ENCODE data around the gene SND1.

Gene SND1

DNA sequence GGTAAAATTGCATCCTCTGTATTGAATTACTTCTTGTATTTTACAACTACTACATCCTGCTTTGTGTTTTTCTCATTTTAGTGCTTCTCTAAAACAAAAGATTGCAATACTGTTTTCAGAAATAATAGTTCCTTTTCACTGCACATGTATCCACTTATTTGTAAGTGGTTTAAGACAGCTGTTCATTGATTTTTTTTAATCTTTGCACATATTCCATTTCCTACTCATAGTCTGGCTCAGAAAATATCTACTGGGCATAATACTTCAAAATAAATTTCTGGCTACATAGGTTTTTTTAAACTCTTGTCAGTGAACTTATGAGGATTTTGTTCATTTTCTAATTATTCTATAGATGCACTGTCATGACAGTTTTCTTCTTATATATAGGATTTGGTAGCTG, 54.8 kb downstream of the SND1 start:
- no peak for DNase-seq (ENCODE audit: low spot score)
- TF ChIP-seq, protein P1, sequence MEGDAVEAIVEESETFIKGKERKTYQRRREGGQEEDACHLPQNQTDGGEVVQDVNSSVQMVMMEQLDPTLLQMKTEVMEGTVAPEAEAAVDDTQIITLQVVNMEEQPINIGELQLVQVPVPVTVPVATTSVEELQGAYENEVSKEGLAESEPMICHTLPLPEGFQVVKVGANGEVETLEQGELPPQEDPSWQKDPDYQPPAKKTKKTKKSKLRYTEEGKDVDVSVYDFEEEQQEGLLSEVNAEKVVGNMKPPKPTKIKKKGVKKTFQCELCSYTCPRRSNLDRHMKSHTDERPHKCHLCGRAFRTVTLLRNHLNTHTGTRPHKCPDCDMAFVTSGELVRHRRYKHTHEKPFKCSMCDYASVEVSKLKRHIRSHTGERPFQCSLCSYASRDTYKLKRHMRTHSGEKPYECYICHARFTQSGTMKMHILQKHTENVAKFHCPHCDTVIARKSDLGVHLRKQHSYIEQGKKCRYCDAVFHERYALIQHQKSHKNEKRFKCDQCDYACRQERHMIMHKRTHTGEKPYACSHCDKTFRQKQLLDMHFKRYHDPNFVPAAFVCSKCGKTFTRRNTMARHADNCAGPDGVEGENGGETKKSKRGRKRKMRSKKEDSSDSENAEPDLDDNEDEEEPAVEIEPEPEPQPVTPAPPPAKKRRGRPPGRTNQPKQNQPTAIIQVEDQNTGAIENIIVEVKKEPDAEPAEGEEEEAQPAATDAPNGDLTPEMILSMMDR (IDR thresholded peaks at IDR 0.05; ENCODE audit: extremely low read depth, insufficient read depth, missing control alignments) = no peak
- in situ Hi-C loops (cut with MboI; ENCODE audit: low pct_unique_long_range_greater_than_20kb, low sequenced_read_pairs, unreplicated experiment) = loop anchor here (25.0 kb wide), 2 partner anchors 331 to 506 kb away; partner anchors contain the start of gene LRRC4

DNA sequence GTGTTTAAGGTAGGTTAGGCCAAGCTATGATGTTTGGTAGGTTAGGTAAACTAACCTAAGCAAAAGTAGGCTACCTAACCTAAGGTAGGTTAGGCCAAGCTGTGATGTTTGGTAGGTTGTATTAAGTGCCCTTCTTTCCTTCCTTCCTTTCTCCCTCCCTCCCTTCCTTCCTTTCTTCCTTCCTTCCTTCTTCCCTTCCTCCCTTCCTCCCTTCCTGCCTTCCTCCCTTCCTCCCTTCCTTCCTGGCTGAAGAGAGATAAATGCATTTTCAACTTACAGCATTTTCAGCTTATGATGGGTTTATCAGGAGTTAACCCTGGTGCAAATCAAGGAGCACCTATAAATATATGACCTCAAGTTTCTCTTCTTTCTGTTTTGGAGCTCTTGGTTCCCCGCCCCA, 56.2 kb downstream of the SND1 start:
- in situ Hi-C loops (cut with MboI; ENCODE audit: low pct_unique_long_range_greater_than_20kb, low sequenced_read_pairs, unreplicated experiment) = loop anchor here (25.0 kb wide), 2 partner anchors 329 to 504 kb away; partner anchors contain the start of gene LRRC4
- no peak for DNase-seq (ENCODE audit: low spot score)
- TF ChIP-seq, protein P1 (IDR thresholded peaks at IDR 0.05; ENCODE audit: extremely low read depth, insufficient read depth, missing control alignments) = no peak

DNA sequence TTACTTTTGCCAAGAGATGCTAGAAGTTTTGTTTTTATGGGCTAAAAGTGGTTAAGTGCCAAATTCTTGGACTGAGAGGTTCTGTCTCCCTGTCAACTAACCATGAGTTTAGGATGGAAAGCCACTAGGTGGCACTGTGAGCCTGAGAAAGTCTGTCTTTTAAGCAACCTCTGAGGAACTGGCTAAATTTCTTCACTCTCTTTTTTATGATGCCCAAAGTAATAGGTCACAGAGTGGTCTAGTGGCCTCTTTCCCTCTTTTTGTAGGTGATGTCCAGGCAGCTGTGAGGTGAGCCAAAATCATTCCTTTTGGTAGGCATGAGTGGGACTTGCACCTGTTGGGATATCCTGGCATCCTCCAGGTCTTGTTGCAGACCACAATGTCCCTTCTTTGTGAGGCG, 56.8 kb downstream of the SND1 start:
- TF ChIP-seq, protein P1 (IDR thresholded peaks at IDR 0.05; ENCODE audit: extremely low read depth, insufficient read depth, missing control alignments) = peak; percentile 72
- peak; percentile 39 for DNase-seq (ENCODE audit: low spot score)
- in situ Hi-C loops (cut with MboI; ENCODE audit: low pct_unique_long_range_greater_than_20kb, low sequenced_read_pairs, unreplicated experiment) = loop anchor here (25.0 kb wide), 2 partner anchors 329 to 504 kb away; partner anchors contain the start of gene LRRC4

DNA sequence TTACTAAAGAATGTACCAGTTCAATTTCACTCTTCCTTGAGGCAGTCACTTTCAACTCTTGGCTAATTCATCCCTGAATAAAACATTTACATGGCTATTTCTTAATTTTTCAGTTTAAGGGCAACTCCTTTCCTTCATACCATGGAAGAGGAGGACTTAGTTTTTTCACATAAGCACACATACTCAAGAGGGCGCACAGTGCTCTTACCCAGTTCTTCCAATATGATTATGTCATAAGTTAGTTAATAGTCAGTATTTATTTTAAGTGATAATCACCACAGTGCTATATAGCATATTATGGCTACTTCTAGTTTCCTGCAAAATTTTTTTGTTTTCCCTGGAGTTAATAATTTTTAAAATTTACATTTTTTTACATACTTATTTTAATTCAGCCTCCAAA, 58.6 kb downstream of the SND1 start:
- no peak for DNase-seq (ENCODE audit: low spot score)
- TF ChIP-seq, protein P1 (IDR thresholded peaks at IDR 0.05; ENCODE audit: extremely low read depth, insufficient read depth, missing control alignments) = no peak
- in situ Hi-C loops (cut with MboI; ENCODE audit: low pct_unique_long_range_greater_than_20kb, low sequenced_read_pairs, unreplicated experiment) = loop anchor here (25.0 kb wide), 2 partner anchors 327 to 502 kb away; partner anchors contain the start of gene LRRC4

DNA sequence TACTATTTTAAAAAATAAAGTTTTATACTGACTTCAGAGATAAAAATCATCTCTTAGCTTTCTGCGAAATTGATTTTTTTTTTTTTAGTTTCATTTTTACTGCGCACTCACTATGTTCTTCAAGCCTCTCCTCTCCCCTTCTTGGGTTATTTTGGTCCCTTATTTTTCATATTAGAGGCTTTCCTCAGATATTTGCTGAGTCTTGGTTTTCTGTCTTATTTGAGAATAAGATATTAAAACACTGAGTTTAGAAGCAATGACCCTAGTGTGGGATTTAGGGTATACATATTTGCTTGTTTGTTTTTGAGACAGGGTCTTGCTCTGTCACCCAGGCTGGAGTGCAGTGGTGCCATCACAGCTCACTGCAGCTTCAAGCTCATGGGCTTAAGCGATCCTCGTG, 59.9 kb downstream of the SND1 start:
- in situ Hi-C loops (cut with MboI; ENCODE audit: low pct_unique_long_range_greater_than_20kb, low sequenced_read_pairs, unreplicated experiment) = loop anchor here (25.0 kb wide), 2 partner anchors 325 to 500 kb away; partner anchors contain the start of gene LRRC4
- TF ChIP-seq, protein P1 (IDR thresholded peaks at IDR 0.05; ENCODE audit: extremely low read depth, insufficient read depth, missing control alignments) = no peak

DNA sequence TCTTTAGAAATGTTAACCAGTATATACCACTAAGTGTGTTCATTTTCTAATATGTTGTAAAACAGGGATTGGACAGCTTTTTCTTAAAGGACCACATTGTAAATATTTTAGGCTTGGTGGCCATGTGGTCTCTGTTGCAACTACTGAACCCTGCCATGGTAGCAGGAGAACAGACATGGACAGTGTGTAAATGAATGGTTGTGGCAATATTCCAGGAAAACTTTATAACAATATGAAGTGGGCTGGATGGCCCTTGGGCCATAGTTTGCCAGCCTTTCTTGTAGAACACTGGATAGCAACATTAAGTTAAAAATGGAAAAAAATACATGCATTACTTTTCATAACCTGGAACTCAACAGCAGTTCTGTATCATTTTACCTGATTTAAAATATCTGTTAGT, 61.0 kb downstream of the SND1 start:
- in situ Hi-C loops (cut with MboI; ENCODE audit: low pct_unique_long_range_greater_than_20kb, low sequenced_read_pairs, unreplicated experiment) = loop anchor here (25.0 kb wide), 2 partner anchors 324 to 499 kb away; partner anchors contain the start of gene LRRC4
- TF ChIP-seq, protein P1 (IDR thresholded peaks at IDR 0.05; ENCODE audit: extremely low read depth, insufficient read depth, missing control alignments) = no peak
- DNase-seq (ENCODE audit: low spot score) = no peak

More for the DNA sequence above, 59.9 kb downstream of the SND1 start:
- DNase-seq (ENCODE audit: low spot score) = no peak
